GM12801 (cell line): Measurements from ENCODE around the gene DENND2A.

Experiments used
- TF ChIP-seq, protein P1 (sequence below): IDR thresholded peaks from one replicate; pipeline ENCODE4 v1.5.1; 2011; ENCODE audit warnings: control low read depth; ENCODE audit not compliant: insufficient read length; ENCODE audit errors: extremely low read depth

Gene DENND2A

DNA sequence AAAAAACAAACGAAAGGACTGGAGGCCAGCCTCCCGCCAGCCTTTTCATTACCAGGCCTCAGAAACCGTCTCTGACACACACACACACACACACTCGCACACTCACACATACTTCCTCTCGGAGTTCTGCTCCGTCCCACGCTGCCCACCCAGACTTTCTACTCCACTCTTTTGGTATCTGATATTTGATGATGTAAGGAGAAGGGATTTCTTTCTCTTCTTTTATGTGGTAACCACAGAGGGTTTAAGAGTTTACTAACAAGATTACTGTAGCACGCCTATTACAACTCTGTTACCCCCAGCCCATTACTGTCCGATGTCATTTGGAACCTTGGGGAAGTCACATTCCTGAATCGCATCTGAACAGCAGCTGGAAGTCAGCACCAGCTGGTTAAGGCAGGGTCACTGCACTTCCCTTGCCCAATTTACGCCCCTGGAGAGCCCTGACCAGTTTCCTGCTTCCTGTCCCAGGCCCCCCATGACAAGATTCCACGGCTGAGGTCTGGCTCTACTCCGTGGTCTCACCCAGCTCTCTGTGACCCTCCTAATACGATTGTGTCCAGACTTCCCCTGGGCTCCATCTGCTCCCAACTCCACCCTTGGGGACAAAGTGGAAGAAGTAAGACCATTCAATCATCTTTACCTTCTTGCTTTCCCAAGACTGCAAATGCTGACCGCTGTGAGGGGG lies 1.1 kb downstream of the DENND2A start:
- TF ChIP-seq, protein P1, sequence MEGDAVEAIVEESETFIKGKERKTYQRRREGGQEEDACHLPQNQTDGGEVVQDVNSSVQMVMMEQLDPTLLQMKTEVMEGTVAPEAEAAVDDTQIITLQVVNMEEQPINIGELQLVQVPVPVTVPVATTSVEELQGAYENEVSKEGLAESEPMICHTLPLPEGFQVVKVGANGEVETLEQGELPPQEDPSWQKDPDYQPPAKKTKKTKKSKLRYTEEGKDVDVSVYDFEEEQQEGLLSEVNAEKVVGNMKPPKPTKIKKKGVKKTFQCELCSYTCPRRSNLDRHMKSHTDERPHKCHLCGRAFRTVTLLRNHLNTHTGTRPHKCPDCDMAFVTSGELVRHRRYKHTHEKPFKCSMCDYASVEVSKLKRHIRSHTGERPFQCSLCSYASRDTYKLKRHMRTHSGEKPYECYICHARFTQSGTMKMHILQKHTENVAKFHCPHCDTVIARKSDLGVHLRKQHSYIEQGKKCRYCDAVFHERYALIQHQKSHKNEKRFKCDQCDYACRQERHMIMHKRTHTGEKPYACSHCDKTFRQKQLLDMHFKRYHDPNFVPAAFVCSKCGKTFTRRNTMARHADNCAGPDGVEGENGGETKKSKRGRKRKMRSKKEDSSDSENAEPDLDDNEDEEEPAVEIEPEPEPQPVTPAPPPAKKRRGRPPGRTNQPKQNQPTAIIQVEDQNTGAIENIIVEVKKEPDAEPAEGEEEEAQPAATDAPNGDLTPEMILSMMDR = no peak

DNA sequence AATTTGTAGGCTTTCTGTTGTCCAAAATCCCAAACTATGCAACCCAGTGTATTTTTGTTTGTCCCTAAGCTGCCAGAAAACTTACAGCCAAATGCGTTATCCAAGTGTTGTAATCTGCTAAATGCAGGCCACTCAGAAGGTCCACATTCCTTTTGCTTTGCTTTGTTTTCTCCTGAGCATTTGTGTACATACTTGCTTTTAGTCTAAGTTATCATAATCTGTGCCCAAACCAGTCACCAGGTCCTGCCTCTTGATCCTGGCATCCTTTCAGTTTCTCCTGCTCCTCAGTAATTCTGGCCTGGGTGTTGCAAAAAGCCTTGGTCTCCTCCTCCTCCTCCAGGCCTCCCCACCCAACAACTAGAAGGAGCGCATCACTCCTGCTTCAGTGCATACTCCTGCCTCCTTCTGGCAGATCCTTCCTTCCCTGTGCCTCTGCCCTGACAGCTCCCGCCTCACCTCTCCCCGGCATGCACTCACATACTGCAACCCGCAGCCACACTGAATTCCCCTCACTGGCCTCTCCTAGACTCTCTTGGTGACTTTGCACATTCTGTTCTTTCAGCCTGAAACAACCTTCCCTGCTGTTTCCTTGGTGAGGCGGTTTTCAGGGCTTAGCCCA lies 2.3 kb downstream of the DENND2A start:
- TF ChIP-seq, protein P1 = no peak

DNA sequence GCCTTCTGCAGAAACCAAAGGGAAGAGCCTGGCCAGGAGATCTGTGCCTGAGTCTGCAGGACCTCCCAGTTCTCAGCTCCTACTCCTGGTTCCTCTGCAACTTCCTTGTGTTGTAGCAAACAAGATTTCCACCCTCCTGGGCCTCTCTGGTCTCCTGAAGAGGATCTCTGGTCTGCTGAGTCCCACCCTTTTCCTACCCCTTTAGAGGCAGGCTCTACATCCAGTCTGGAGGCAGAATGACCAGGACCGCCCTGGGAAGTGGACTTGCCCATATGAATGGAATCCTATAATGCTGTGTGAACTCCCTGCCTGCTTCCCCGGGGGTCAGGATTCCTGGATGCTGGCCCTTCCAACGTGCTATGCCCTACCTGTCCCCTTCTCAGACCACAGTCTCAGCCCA lies 3.2 kb downstream of the DENND2A start:
- TF ChIP-seq, protein P1 = no peak

DNA sequence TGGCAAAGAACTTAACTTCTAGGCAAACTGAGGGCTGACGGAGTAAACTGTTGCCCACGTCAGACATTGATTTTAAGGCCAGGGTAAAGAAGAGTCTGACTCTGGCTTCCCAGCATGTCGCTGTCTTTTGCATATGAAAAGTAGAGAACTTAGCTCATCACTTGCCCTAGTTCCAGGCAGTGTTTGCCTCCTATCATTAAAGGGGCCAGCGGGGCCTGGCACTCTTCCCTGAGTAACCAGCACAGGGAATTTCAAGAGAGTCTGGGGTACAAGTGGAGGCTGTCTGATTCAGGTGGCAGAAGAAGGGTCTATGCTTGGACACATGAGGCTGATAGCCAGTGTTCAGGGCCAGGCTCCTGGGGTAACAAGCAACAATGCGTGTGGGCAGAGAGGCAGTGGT lies 4.8 kb downstream of the DENND2A start:
- TF ChIP-seq, protein P1 = no peak

DNA sequence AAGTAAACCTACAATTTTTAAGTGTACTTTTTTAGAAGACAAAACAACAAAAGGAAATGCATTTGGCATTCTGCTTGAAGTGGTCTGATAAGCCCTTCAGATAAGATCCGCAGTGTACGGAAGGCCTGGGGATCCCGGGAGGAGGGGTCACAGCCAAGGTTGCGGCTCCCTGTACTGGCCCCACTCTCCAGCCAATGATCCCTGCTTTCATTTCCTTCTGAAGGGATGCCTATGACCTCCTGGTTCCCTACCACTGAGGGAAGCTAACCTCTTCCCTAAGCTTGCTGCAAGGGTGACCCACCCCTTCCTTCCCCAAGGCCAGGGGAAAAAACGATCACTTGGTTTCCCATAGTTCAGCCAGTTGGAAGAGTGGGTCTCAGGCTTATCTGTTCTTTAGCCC lies 5.3 kb downstream of the DENND2A start:
- TF ChIP-seq, protein P1 = no peak

DNA sequence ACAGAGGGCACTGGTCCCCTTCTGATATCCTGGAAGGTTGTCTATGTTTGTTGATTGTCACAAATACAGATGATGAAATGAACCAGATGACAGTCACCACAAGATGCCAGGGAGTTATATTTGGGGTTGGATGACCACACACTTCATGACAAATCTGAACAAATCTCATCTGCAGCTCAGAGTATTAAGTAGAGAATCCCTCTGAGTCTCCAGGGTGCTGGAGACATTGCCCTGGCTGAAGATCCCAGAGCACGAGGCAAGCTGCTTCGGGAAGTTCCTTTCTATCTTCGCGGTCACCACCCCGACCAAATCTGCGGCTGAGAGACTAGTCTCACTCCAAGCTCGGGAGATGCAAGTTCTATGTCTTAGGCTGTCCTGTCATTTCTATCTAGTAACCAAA lies 9.0 kb downstream of the DENND2A start:
- TF ChIP-seq, protein P1 = no peak

DNA sequence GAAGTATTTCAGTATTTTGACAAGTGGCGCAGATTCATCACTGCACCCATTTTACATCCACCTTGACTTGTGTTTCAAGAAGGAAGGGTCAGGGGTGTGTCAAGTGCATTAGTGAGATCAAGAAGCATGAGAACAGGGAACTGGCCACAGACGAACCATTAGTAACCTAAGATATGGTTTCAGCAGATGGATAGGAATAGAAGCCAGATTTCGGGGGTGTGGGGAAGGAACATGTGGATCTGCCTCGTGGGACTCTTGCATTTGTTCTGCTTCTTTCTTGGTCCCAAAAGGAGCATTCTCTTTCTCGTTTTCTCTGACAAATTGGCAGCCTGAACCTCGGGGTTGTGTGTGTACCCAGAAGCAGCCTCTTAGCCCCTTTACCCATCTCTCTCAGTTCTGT lies 9.6 kb downstream of the DENND2A start:
- TF ChIP-seq, protein P1 = no peak
